Activated CD8-positive, alpha-beta memory T cell treated with anti-CD3 and anti-CD28 coated beads for 4 hours (primary cell): ENCODE measurements around the gene PRR36.
"Not testable (repeated sequence)": the region's sequence is repeated elsewhere in the genome, so short reads cannot be mapped to it uniquely, and the experiment has no call there.

ENCODE experiments used
- DNase-seq, 2 donors: peaks; one replicate each; pipeline ENCODE4 v3.0.0-alpha.2; 2020; ENCODE audit warnings: low read depth in 2 of 2

The PRR36 gene

GRCh38 chr19:7874076-7874896 lies at the start of gene PRR36:
TSS of gene PRR36 (minus strand) at chr19:7874390. CDS start at chr19:7873689, 701 bp downstream.
- no peak for DNase-seq

GRCh38 chr19:7923295-7924191 lies 49.4 kb upstream of the PRR36 start:
- no peak for DNase-seq

- no peak for DNase-seq
These were observed 48.6 kb upstream of the PRR36 start for GRCh38 chr19:7922836-7923195.

GRCh38 chr19:7921967-7922835 lies 48.0 kb upstream of the PRR36 start:
- no peak for DNase-seq

GRCh38 chr19:7921302-7921966 lies 47.2 kb upstream of the PRR36 start:
- no peak for DNase-seq

- DNase-seq, result peak; percentile 100
These were observed 46.5 kb upstream of the PRR36 start for GRCh38 chr19:7920519-7921301.

GRCh38 chr19:7919610-7920518 lies 45.7 kb upstream of the PRR36 start, which contains the start of gene SNAPC2:
TSS of gene SNAPC2 (plus strand) at chr19:7920338. CDS start at chr19:7920367, 29 bp downstream.
- peak; percentile 91 to 93 for DNase-seq

- no peak for DNase-seq
These were observed 44.6 kb upstream of the PRR36 start for GRCh38 chr19:7918615-7919421.

GRCh38 chr19:7918062-7918614 lies 43.9 kb upstream of the PRR36 start:
- not testable (repeated sequence) for DNase-seq

GRCh38 chr19:7917267-7918061 lies 43.3 kb upstream of the PRR36 start:
- DNase-seq, result no peak

- no peak for DNase-seq
These were observed 42.7 kb upstream of the PRR36 start for GRCh38 chr19:7916955-7917266.

GRCh38 chr19:7916103-7916954 lies 42.1 kb upstream of the PRR36 start:
- no peak for DNase-seq

- DNase-seq, result no peak
These were observed 41.3 kb upstream of the PRR36 start for GRCh38 chr19:7915250-7916102.

GRCh38 chr19:7914598-7915045 lies 40.4 kb upstream of the PRR36 start, which contains the start of gene TGFBR3L:
TSS of gene TGFBR3L (plus strand) at chr19:7914830.
- DNase-seq, result no peak

GRCh38 chr19:7914099-7914498 lies 39.9 kb upstream of the PRR36 start:
- DNase-seq, result no peak
